Activated CD8-positive, alpha-beta T cell treated with anti-CD3 and anti-CD28 coated beads for 36 hours (primary cell): Measurements from ENCODE around the gene KLK2. TPM values are rescaled to one million over a fixed set of nuclear protein-coding genes. Genes with fewer than 3 reads are reported as not detected.

Experiments used
- ATAC-seq: fragments of 200-7000 bp; cut with Tn5 transposase; one replicate; pipeline ENCODE4 v1.10.0; 2021; ENCODE audit warnings: mild to moderate bottlenecking, moderate library complexity
- CTCF ChIA-PET: fragments of 350-600 bp; sonication (Branson Sonifier 250); formaldehyde crosslinking; loops from one replicate; lab custom pipeline; 2021; ENCODE audit warnings: antibody characterized with exemption; lab: Charles Lee
- POLR2A ChIA-PET: fragments of 350-600 bp; sonication (Branson Sonifier 250); formaldehyde crosslinking; loops from one replicate; lab custom pipeline; 2021; ENCODE audit warnings: antibody characterized with exemption; lab: Charles Lee
- DNase-seq: peaks from one replicate; pipeline ENCODE4 v3.0.0-alpha.2; 2020
- H3K27ac Mint-ChIP-seq: one replicate; pipeline ENCODE4 v1.8.0; 2021; ENCODE audit warnings: mild to moderate bottlenecking, mixed read lengths
- H3K27me3 Mint-ChIP-seq: one replicate; pipeline ENCODE4 v1.8.0; 2021; ENCODE audit warnings: mixed read lengths
- H3K36me3 Mint-ChIP-seq: one replicate; pipeline ENCODE4 v1.8.0; 2021; ENCODE audit warnings: low read depth, mixed read lengths
- H3K4me1 Mint-ChIP-seq: one replicate; pipeline ENCODE4 v1.8.0; 2021; ENCODE audit warnings: low read depth, mixed read lengths
- H3K4me3 Mint-ChIP-seq: one replicate; pipeline ENCODE4 v1.8.0; 2021; ENCODE audit warnings: mild to moderate bottlenecking, moderate library complexity, mixed read lengths
- H3K9me3 Mint-ChIP-seq: one replicate; pipeline ENCODE4 v1.8.0; 2021; ENCODE audit warnings: mixed read lengths
- CTCF ChIP-seq: fragments of 200-600 bp; IDR thresholded peaks from one replicate; pipeline ENCODE4 v1.8.0; 2022; ENCODE audit warnings: antibody characterized with exemption, mild to moderate bottlenecking
- intact Hi-C: fragments of 100-400 bp; cut with micrococcal nuclease; formaldehyde crosslinking; loops from one replicate; pipeline ENCODE4 v1.10.0; 2022
- total RNA-seq, 2 experiments: library from RNA; stranded (reverse); gene quantifications; one replicate each; pipeline ENCODE4 v1.2.3, GENCODE V29; 2021

The KLK2 gene
- total RNA-seq, 2 experiments from 2014 or later: 0.51 to 0.90 TPM

- DNase-seq (no peak), ATAC-seq (no peak)
- no peaks in the 10 kb centered on the region for H3K9me3 Mint-ChIP-seq
- ChIA-PET POLR2A (interaction anchor here (0.7 to 1.2 kb wide), 2 partner anchors 23 to 35 kb away, joined by 3 read pairs; no protein-coding TSS in a partner anchor), CTCF (interaction anchor here (0.7 kb wide), 1 partner anchor 273 kb away, joined by 3 read pairs; no protein-coding TSS in a partner anchor)
- no peak overlapping the region for H3K4me3 Mint-ChIP-seq
- H3K27me3 Mint-ChIP-seq: peaks cover 38% of the 10 kb centered on the region
- H3K36me3 Mint-ChIP-seq: no peaks in the 10 kb centered on the region
- intact Hi-C loops: no loop called here
- no peak overlapping the region for H3K27ac Mint-ChIP-seq
- no peak for TF ChIP-seq CTCF
- no peaks in the 10 kb centered on the region for H3K4me1 Mint-ChIP-seq
These were observed 42.8 kb upstream of the KLK2 start for GRCh38 chr19:50830266-50831025.

- ATAC-seq: no peak
- Mint-ChIP-seq H3K27me3 (peaks cover 38% of the 10 kb centered on the region), H3K4me3 (no peak overlapping the region), H3K9me3 (no peaks in the 10 kb centered on the region), H3K27ac (no peak overlapping the region), H3K4me1 (no peaks in the 10 kb centered on the region), H3K36me3 (no peaks in the 10 kb centered on the region)
- DNase-seq: no peak
- ChIA-PET POLR2A (no interaction called here), CTCF (interaction anchor here (0.7 kb wide), 1 partner anchor 274 kb away, joined by 3 read pairs; no protein-coding TSS in a partner anchor)
- intact Hi-C loops: no loop called here
- no peak for TF ChIP-seq CTCF
These were observed 42.2 kb upstream of the KLK2 start for GRCh38 chr19:50831026-50831396.

- Mint-ChIP-seq H3K9me3 (no peaks in the 10 kb centered on the region), H3K36me3 (no peaks in the 10 kb centered on the region), H3K27ac (no peak overlapping the region), H3K27me3 (peaks cover 49% of the 10 kb centered on the region), H3K4me3 (no peak overlapping the region), H3K4me1 (peaks cover 3% of the 10 kb centered on the region)
- ChIA-PET POLR2A (interaction anchor here (1.4 kb wide), 2 partner anchors 30 to 35 kb away, joined by 3 read pairs; no protein-coding TSS in a partner anchor), CTCF (no interaction called here)
- no peak for DNase-seq
- intact Hi-C loops: no loop called here
- no peak for TF ChIP-seq CTCF
- no peak for ATAC-seq
These were observed 40.6 kb upstream of the KLK2 start for GRCh38 chr19:50832666-50833065.

- no peak within 1 kb of the TSS for H3K27ac Mint-ChIP-seq
- intact Hi-C loops: no loop called here
- H3K4me3 Mint-ChIP-seq: no peak within 1 kb of the TSS
These were observed 40.0 kb upstream of the KLK2 start, which contains the start of gene KLK15 for GRCh38 chr19:50833117-50833801. TSS of gene KLK15 (minus strand) at chr19:50833574. CDS start at chr19:50831492, 2,082 bp downstream.

More at GRCh38 chr19:50833117-50833801, 40.0 kb upstream of the KLK2 start, which contains the start of gene KLK15:
- Mint-ChIP-seq H3K36me3 (no peaks in the 10 kb centered on the region), H3K27me3 (peaks cover 51% of the 10 kb centered on the region), H3K4me1 (peaks cover 5% of the 10 kb centered on the region), H3K9me3 (no peaks in the 10 kb centered on the region)
- POLR2A ChIA-PET: interaction anchor here (1.4 kb wide), 2 partner anchors 31 to 36 kb away, joined by 3 read pairs; no protein-coding TSS in a partner anchor
- ATAC-seq (no peak), DNase-seq (no peak)
- no peak for TF ChIP-seq CTCF
- CTCF ChIA-PET: no interaction called here
